ENCODE measurements around the gene RIN3.
A peak's percentile ranks its signal among the peaks of the same experiment; 100 is the strongest.

The RIN3 gene

DNA sequence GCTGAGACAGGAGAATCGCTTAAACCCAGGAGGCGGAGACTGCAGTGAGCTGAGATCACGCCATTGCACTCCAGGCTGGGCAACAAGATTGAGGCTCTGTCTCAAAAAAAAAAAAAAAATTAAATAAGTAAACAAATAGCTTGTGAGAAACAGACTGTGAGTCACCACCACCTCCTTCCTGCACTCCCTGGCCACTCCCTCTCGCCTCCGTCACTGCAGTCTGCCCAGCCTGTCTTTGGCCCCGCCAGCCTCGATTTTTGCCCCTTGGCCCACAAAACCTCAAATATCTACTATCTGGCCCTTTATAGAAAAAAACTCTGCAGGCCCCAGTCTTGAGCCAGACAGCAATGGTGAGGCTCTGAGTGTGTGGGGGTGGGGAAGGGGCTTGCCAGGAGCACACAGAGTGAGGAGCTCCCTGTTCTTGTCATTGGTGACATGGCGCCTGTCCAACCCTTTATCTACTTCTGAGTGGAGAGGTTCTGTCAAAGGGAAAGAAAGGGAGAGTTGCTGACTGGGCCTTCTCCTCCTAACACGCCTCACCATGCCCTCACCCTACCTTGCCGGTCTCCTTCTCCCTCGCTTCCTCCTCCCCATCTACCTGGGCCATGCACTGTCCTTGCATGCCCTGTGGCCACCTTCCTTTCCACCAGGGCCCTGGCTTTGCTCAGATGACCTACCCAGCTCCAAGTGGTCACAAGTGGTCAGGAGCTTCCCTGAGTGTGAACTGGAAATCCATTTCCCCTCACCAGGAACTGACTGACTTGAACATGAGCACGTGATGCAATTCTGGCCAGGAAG lies 212.8 kb downstream of the RIN3 start:
- DNase-seq: peak; percentile 35

- DNase-seq: no peak
Observed at GRCh38 chr14:92726933-92727262, 213.3 kb downstream of the RIN3 start.

GRCh38 chr14:92728759-92729364 lies 215.3 kb downstream of the RIN3 start:
- DNase-seq: no peak

DNA sequence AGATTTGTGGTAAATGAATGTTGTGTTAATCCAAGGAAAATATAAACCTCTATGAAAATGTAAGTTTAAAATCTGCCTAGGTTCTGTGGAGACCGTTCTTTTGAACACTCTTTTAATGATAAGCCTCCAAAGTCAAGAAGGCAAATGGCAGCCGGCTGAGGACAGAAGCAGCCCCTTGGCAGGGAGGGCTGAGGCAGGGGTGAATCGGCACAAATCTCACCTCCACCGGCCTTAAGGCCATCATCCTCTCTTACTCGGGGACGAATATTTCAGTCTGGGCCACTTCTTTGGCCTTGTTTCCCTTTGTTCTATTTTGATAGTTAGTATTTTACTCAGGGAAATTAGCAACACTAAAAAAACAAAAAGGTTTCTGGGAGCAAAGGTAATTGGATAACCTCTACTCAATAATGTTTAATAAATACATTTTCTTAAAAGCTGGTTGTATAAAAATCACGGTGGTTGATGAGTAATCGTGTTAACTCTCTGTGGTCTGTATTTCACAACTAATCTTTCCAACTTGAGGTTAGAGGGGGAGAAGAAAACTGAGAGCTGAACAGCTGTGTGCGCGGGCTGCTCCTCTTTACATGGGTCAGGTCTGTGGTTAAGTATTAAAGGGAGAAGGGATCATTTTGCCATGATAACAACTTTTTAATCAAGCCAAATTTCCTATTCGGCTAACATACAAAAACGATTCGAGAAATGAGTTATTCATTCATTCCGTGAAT lies 216.2 kb downstream of the RIN3 start:
- DNase-seq: no peak

- DNase-seq: no peak
Observed at GRCh38 chr14:92731622-92732115, 218.1 kb downstream of the RIN3 start.

DNA sequence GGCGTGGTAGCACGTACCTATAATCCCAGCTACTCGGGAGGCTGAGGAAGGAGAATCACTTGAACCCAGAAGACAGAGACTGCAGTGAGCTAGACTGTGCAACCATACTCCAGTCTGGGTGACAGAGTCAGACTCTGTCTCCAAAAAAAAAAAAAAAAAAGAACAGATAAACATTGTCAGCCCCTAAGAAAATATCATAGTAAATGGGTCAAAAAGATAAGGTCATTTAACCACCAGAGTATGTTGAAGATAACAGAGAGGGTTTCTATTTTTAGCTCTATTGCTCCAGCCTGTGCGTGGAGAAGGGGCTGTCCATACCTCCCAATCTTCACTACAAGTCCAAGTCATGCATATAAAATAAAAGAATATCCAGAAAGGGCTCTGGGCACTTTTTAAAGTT lies 219.4 kb downstream of the RIN3 start:
- no peak for DNase-seq

GRCh38 chr14:92734618-92735017 lies 221.0 kb downstream of the RIN3 start:
- no peak for DNase-seq

- DNase-seq: no peak
Observed at GRCh38 chr14:92735344-92735743, 221.8 kb downstream of the RIN3 start.

- DNase-seq: no peak
Observed at GRCh38 chr14:92737206-92737605, 223.6 kb downstream of the RIN3 start.

- no peak for DNase-seq
Observed at GRCh38 chr14:92737619-92738188, 224.1 kb downstream of the RIN3 start.

All from activated CD8-positive, alpha-beta memory T cell treated with anti-CD3 and anti-CD28 coated beads, Interleukin-2, amount 50 U/mL, for 4 hours (primary cell).